PC-3 (cell line): Measurements from ENCODE around the gene RFPL4A.

Source experiments
- EZH2 ChIP-seq: fragments of 300-600 bp; sonication (generic); IDR thresholded peaks from one replicate; pipeline ENCODE4 v1.6.1; 2017; ENCODE audit warnings: antibody characterized with exemption, mild to moderate bottlenecking, low read length; ENCODE audit not compliant: unreplicated experiment
- EZH2phosphoT487 ChIP-seq: fragments of 300-600 bp; sonication (generic); IDR thresholded peaks from 2 replicates; pipeline ENCODE4 v1.6.1; 2018; ENCODE audit warnings: mild to moderate bottlenecking, antibody characterized with exemption, low read length, borderline replicate concordance
- TF ChIP-seq, protein P1 (sequence below): fragments of 300-600 bp; sonication (generic); conservative IDR thresholded peaks from 2 replicates; pipeline ENCODE4 v1.5.1; 2017; ENCODE audit warnings: antibody characterized with exemption, low read depth, mild to moderate bottlenecking, low read length

DNA sequence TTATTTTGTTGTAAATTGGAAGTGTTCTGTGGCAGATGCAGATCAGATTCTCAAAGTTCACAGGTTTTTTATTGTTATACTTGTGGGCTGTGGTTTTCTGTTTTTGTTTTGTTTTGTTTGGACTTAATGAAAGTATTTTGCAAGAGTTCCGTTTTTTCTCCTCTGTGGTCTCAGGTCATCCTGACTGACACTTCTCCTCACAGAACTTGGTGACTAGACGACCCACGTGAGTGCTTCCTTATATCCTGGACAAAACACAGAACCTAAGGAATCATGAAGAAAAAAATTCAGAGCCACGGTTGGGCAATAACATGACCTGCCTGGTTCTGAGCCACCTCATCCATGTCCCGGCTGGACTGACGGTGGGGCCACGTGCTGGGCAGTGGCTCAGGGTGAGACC lies 7.6 kb downstream of the RFPL4A start:
- TF ChIP-seq, protein P1, sequence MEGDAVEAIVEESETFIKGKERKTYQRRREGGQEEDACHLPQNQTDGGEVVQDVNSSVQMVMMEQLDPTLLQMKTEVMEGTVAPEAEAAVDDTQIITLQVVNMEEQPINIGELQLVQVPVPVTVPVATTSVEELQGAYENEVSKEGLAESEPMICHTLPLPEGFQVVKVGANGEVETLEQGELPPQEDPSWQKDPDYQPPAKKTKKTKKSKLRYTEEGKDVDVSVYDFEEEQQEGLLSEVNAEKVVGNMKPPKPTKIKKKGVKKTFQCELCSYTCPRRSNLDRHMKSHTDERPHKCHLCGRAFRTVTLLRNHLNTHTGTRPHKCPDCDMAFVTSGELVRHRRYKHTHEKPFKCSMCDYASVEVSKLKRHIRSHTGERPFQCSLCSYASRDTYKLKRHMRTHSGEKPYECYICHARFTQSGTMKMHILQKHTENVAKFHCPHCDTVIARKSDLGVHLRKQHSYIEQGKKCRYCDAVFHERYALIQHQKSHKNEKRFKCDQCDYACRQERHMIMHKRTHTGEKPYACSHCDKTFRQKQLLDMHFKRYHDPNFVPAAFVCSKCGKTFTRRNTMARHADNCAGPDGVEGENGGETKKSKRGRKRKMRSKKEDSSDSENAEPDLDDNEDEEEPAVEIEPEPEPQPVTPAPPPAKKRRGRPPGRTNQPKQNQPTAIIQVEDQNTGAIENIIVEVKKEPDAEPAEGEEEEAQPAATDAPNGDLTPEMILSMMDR: no peak
- no peak for TF ChIP-seq EZH2
- no peak for TF ChIP-seq EZH2phosphoT487
